IMR-90 (cell line): Measurements from ENCODE around the gene STK17A. TPM values are rescaled to one million over a fixed set of nuclear protein-coding genes. Genes with fewer than 3 reads are reported as not detected.

Experiments used
- ATAC-seq: fragments of 200-7000 bp; cut with Tn5 transposase; 2 replicates; pipeline ENCODE4 v1.9.1; 2020; ENCODE audit warnings: low read depth, mild to moderate bottlenecking, moderate library complexity
- BruUV-seq: library from RNA; stranded (reverse); fragments of 400-500 nt; replicated peaks from 2 replicates; lab custom pipeline; 2021; lab: Mats Ljungman, UMichigan
- CTCF ChIA-PET: fragments of 300-600 bp; formaldehyde crosslinking; extraction: SDS; loops from one replicate; lab custom pipeline; 2021; ENCODE audit warnings: antibody characterized with exemption; lab: Yijun Ruan, JAX
- POLR2A ChIA-PET: fragments of 300-600 bp; sonication (Branson Sonifier 250); formaldehyde crosslinking; loops from one replicate; lab custom pipeline; 2022; ENCODE audit warnings: antibody characterized with exemption; ENCODE audit not compliant: unreplicated experiment; lab: Charles Lee
- DNase-seq: peaks from one replicate; pipeline ENCODE4 v3.0.0; 2013
- H2AFZ ChIP-seq: replicated peaks from 2 replicates; pipeline ENCODE3; 2013; ENCODE audit warnings: low read length, mild to moderate bottlenecking; ENCODE audit not compliant: poor library complexity
- H2AK5ac ChIP-seq: 2 replicates; pipeline ENCODE4 v1.6.1; 2013; ENCODE audit warnings: low read depth, low read length, inconsistent platforms
- H2AK9ac ChIP-seq: replicated peaks from 2 replicates; pipeline ENCODE3; 2013; ENCODE audit warnings: mild to moderate bottlenecking, low read depth, low read length, moderate library complexity; ENCODE audit not compliant: poor library complexity
- H2BK120ac ChIP-seq: 2 replicates; pipeline ENCODE4 v1.6.1; 2013; ENCODE audit warnings: low read depth, low read length, inconsistent platforms
- H2BK15ac ChIP-seq: 3 replicates; pipeline ENCODE4 v1.6.1; 2013; ENCODE audit warnings: low read depth, low read length, inconsistent platforms
- H2BK20ac ChIP-seq: 2 replicates; pipeline ENCODE4 v1.6.1; 2013; ENCODE audit warnings: low read depth, mild to moderate bottlenecking, inconsistent platforms, low read length, moderate library complexity
- H2BK5ac ChIP-seq: 2 replicates; pipeline ENCODE4 v1.6.1; 2013; ENCODE audit warnings: mild to moderate bottlenecking, low read depth, low read length, inconsistent platforms; ENCODE audit not compliant: poor library complexity, severe bottlenecking
- H3K14ac ChIP-seq: replicated peaks from 2 replicates; pipeline ENCODE4 v1.6.1; 2013; ENCODE audit warnings: low read depth, low read length, inconsistent platforms
- H3K18ac ChIP-seq: 2 replicates; pipeline ENCODE4 v1.6.1; 2013; ENCODE audit warnings: low read depth, low read length, control low read depth
- H3K23ac ChIP-seq: 2 replicates; pipeline ENCODE4 v1.6.1; 2013; ENCODE audit warnings: low read depth, low read length, inconsistent platforms
- H3K27ac ChIP-seq: 2 replicates; pipeline ENCODE4 v1.5.1; 2013; ENCODE audit warnings: mild to moderate bottlenecking, control low read depth, low read length; ENCODE audit not compliant: insufficient read depth
- H3K27me3 ChIP-seq: 2 replicates; pipeline ENCODE4 v1.6.1; 2013; ENCODE audit warnings: low read length; ENCODE audit not compliant: control insufficient read depth, insufficient read depth
- H3K36me3 ChIP-seq: 2 replicates; pipeline ENCODE4 v1.6.1; 2013; ENCODE audit warnings: low read length, mixed read lengths; ENCODE audit not compliant: control insufficient read depth, insufficient read depth
- H3K4ac ChIP-seq: 2 replicates; pipeline ENCODE4 v1.6.1; 2013; ENCODE audit warnings: low read depth, low read length, inconsistent platforms
- H3K4me1 ChIP-seq: 2 replicates; pipeline ENCODE4 v1.6.1; 2013; ENCODE audit warnings: low read length, mixed read lengths; ENCODE audit not compliant: control insufficient read depth, insufficient read depth
- H3K4me2 ChIP-seq: 2 replicates; pipeline ENCODE4 v1.6.1; 2013; ENCODE audit warnings: low read depth, mild to moderate bottlenecking, control low read depth, low read length, moderate library complexity
- H3K4me3 ChIP-seq: 2 replicates; pipeline ENCODE4 v1.5.1; 2013; ENCODE audit warnings: low read depth, mild to moderate bottlenecking, control low read depth, low read length, moderate library complexity; ENCODE audit not compliant: insufficient read depth
- H3K56ac ChIP-seq: 2 replicates; pipeline ENCODE4 v1.6.1; 2013; ENCODE audit warnings: low read length, inconsistent platforms; ENCODE audit not compliant: insufficient read depth; ENCODE audit errors: extremely low read depth
- H3K79me1 ChIP-seq, 2 experiments: 2 replicates each; pipeline ENCODE4 v1.6.1; 2013; ENCODE audit warnings: low read length in 2 of 2, inconsistent platforms in 1 of 2, low read depth in 1 of 2
- H3K9ac ChIP-seq: 2 replicates; pipeline ENCODE4 v1.6.1; 2013; ENCODE audit warnings: low read depth, low read length, control low read depth
- H3K9me1 ChIP-seq: 2 replicates; pipeline ENCODE4 v1.6.1; 2013; ENCODE audit warnings: low read length, inconsistent platforms; ENCODE audit not compliant: insufficient read depth
- H3K9me3 ChIP-seq: 2 replicates; pipeline ENCODE4 v1.6.1; 2013; ENCODE audit warnings: low read length; ENCODE audit not compliant: control insufficient read depth, insufficient read depth
- H4K20me1 ChIP-seq: 2 replicates; pipeline ENCODE4 v1.6.1; 2013; ENCODE audit warnings: low read length, inconsistent platforms; ENCODE audit not compliant: insufficient read depth
- H4K5ac ChIP-seq: 2 replicates; pipeline ENCODE4 v1.6.1; 2013; ENCODE audit warnings: mild to moderate bottlenecking, low read depth, low read length, control low read depth
- H4K8ac ChIP-seq, 2 experiments: 2 replicates each; pipeline ENCODE4 v1.6.1; 2013; ENCODE audit warnings: low read depth in 2 of 2, low read length in 2 of 2, control low read depth in 1 of 2, inconsistent platforms in 1 of 2
- H4K91ac ChIP-seq: 2 replicates; pipeline ENCODE4 v1.6.1; 2013; ENCODE audit warnings: low read depth, low read length, inconsistent platforms; ENCODE audit not compliant: insufficient read depth
- BHLHE40 ChIP-seq: fragments of 150-350 bp; IDR thresholded peaks from 2 replicates; pipeline ENCODE4 v1.6.1; 2016; ENCODE audit warnings: mild to moderate bottlenecking, low read depth, low read length
- FOS ChIP-seq: fragments of 150-350 bp; IDR thresholded peaks from 2 replicates; pipeline ENCODE4 v1.6.1; 2016; ENCODE audit warnings: low read depth, low read length
- MAFK ChIP-seq: IDR thresholded peaks from 2 replicates; pipeline ENCODE4 v1.6.1; 2012; ENCODE audit warnings: low read depth, low read length, improper control_type of control experiment
- MXI1 ChIP-seq: IDR thresholded peaks from 2 replicates; pipeline ENCODE4 v1.6.1; 2012; ENCODE audit warnings: low read depth, mild to moderate bottlenecking, low read length, moderate library complexity, borderline replicate concordance
- RAD21 ChIP-seq: IDR thresholded peaks from 2 replicates; pipeline ENCODE4 v1.6.1; 2012; ENCODE audit warnings: low read length, improper control_type of control experiment
- WGBS, 2 experiments: methylation state at CpG; one replicate each; pipeline versions ENCODE4 v1.1.5 to v1.1.7; 2013; ENCODE audit warnings: missing lambda C conversion rate in 2 of 2; ENCODE audit not compliant: insufficient read length in 1 of 2; ENCODE audit errors: extremely low coverage in 2 of 2; 5-methylcytosine and 5-hydroxymethylcytosine counted together
- dilution Hi-C: fragments of 300-500 bp; cut with HindIII; formaldehyde crosslinking; loops from one replicate; pipeline ENCODE4 v1.14.3; 2018; ENCODE audit warnings: low sequenced_read_pairs; ENCODE audit not compliant: unreplicated experiment
- in situ Hi-C: fragments of 300-500 bp; cut with MboI; formaldehyde crosslinking; loops from 3 replicates; pipeline ENCODE4 v1.14.3; 2019; ENCODE audit warnings: low sequenced_read_pairs, inconsistent platforms, mixed read lengths
- intact Hi-C: fragments of 100-400 bp; cut with micrococcal nuclease; formaldehyde crosslinking; loops from 2 replicates; pipeline ENCODE4 v1.10.0; 2022
- polyA plus RNA-seq, 3 experiments: library from polyadenylated mRNA; depleted of rRNA; stranded (reverse); fragments of >200 nt; gene quantifications; 2 replicates each; pipeline ENCODE4 v1.2.3, GENCODE V29; 2012; ENCODE audit warnings: low replicate concordance in 1 of 3
- total RNA-seq: library from RNA; depleted of rRNA; stranded (reverse); fragments of >200 nt; gene quantifications from 2 replicates; pipeline ENCODE4 v1.2.3, GENCODE V29; 2012

The STK17A gene
- total and polyA plus RNA-seq, 2 of the 4 experiments (the other 2 are of a cell fraction): 40.5 to 50.5 TPM

DNA sequence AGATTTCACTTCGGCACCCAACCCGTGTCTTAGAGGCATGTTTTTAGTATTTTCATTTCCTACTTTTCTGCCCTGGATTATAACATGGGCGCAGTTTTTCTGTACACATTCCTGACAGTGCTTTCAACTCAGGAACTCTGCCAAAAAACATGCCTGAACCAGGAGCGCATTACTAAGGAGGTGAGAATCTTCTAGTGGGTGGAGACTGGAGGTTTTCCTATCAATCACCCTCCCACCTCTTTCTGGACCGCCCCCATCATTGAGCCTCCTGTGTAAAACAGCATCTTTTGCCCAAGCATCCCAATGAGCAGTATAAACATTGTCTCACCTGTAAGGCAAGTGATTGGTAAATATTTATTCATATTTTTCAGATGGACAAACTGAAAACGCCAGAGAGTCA, 53.2 kb downstream of the STK17A start:
- DNase-seq: peak; percentile 78
- ChIA-PET POLR2A (no interaction called here), CTCF (no interaction called here)
- Histone ChIP-seq H2AK5ac (no peak overlapping the region), H2AFZ (no peak overlapping the region), H2BK5ac (peak overlapping the region; percentile 41), H4K8ac (no peak overlapping the region), H3K27me3 (no peaks in the 10 kb centered on the region), H3K18ac (no peak overlapping the region), H3K56ac (no peak overlapping the region), H2BK120ac (no peak overlapping the region), H4K91ac (no peak overlapping the region), H3K9ac (no peak overlapping the region), H2AK9ac (no peak overlapping the region), H3K9me3 (no peaks in the 10 kb centered on the region), H4K5ac (no peak overlapping the region), H3K23ac (no peak overlapping the region), H3K9me1 (peaks cover 15% of the 10 kb centered on the region; the same call in 1 of the 2 replicates), H2BK20ac (no peak overlapping the region), H3K4me1 (peaks cover 24% of the 10 kb centered on the region), H3K4me3 (no peak overlapping the region), H3K27ac (peak overlapping the region; percentile 9; the same call in 1 of the 2 replicates), H3K4ac (no peak overlapping the region), H3K36me3 (peaks cover 36% of the 10 kb centered on the region), H4K20me1 (no peaks in the 10 kb centered on the region), H2BK15ac (no peak overlapping the region), H3K79me1 (peaks cover 24 to 75% of the 10 kb centered on the region in 2 experiments), H3K14ac (no peak overlapping the region), H3K4me2 (no peak overlapping the region)
- in situ Hi-C loops (no loop called here), intact Hi-C loops (no loop called here), dilution Hi-C loops (no loop called here)
- no TSS peak for BruUV-seq
- no peak for TF ChIP-seq FOS
- TF ChIP-seq BHLHE40: peak; percentile 22; the same call in 1 of the 2 replicates
- no peak for TF ChIP-seq MXI1
- no peak for TF ChIP-seq RAD21
- no peak for TF ChIP-seq MAFK
- peak; percentile 46 for ATAC-seq
- whole genome bisulfite sequencing, 2 experiments: no CpG with 5 or more reads among the region's 6 CpGs
